HUES64 (cell line): ENCODE measurements around the gene PPP1R3A.

ENCODE experiments used
- H3K27ac ChIP-seq: 2 replicates; pipeline ENCODE4 v1.7.0; 2013; ENCODE audit warnings: low read depth, low read length, inconsistent platforms
- H3K27me3 ChIP-seq: 2 replicates; pipeline ENCODE4 v1.6.1; 2013; ENCODE audit warnings: mild to moderate bottlenecking, low read length; ENCODE audit not compliant: insufficient read depth
- H3K36me3 ChIP-seq: 2 replicates; pipeline ENCODE4 v1.6.1; 2013; ENCODE audit warnings: mild to moderate bottlenecking, low read length; ENCODE audit not compliant: insufficient read depth
- H3K4me1 ChIP-seq: 2 replicates; pipeline ENCODE4 v1.6.1; 2013; ENCODE audit warnings: mild to moderate bottlenecking, low read length, moderate library complexity; ENCODE audit not compliant: insufficient read depth
- H3K4me3 ChIP-seq: 2 replicates; pipeline ENCODE4 v1.5.1; 2013; ENCODE audit warnings: mild to moderate bottlenecking, low read length, moderate library complexity
- H3K9ac ChIP-seq: 2 replicates; pipeline ENCODE4 v1.6.1; 2013; ENCODE audit warnings: mild to moderate bottlenecking, low read depth, low read length
- H3K9me3 ChIP-seq: 2 replicates; pipeline ENCODE4 v1.6.1; 2013; ENCODE audit warnings: low read depth, low read length; ENCODE audit not compliant: insufficient read depth
- WGBS: fragments of 150-250, 120-280 bp; methylation state at CpG from one replicate; pipeline ENCODE4 v1.1.7; 2013; ENCODE audit warnings: missing lambda C conversion rate; 5-methylcytosine and 5-hydroxymethylcytosine counted together

Gene PPP1R3A

DNA sequence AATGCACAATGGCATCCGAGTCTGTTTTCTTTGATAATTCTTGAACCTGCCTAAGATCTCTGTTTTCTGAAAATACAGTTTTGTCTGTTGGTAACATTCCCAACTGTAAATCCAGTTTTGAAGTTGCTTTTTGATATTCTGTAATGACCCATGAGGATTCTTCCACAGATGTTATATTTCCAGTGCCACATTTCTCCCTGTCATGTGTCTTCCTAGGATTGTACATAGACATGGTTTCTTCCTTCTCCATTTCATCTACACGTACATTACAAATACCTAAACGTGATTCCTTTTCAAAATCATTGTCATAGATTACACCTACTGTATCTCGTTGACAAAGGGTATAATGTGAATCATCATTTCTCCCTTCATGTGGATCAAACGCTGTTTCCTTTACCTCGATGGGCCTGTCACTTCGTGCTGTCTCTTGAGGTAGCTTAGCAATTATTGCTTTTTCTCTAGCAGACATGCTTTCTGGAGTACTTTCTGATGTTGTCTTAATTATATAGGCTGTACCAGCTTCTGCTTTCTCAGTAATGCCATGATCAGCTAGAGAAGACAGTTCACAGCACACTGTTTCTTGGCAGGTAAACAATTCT lies 40.3 kb downstream of the PPP1R3A start:
- Histone ChIP-seq H3K9me3 (no peaks in the 10 kb centered on the region), H3K4me1 (no peaks in the 10 kb centered on the region), H3K9ac (no peak overlapping the region), H3K4me3 (no peak overlapping the region), H3K36me3 (no peaks in the 10 kb centered on the region), H3K27me3 (no peaks in the 10 kb centered on the region), H3K27ac (no peak overlapping the region)
- WGBS: 90% methylated on average over 7 of the region's 7 CpGs

DNA sequence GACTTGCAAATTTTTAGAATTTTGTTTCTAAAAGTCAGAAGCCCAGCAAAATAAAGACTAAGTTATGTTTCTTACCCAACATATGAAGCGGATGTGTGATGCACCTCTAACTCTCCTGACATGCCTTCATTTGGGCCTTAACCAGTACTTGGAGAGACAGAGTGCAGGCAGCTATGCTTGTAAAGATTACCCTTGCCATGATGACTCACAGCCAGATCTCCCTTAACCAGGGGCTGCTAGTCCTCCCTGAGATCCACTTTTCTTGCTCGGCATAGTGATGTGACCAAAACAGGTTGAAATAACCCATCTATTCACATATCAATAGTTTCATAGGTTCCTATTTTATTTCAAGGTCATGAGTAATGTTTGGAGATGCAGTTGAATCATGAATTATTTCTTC lies 43.6 kb downstream of the PPP1R3A start:
- Histone ChIP-seq H3K4me3 (no peak overlapping the region), H3K36me3 (no peaks in the 10 kb centered on the region)
- WGBS: 89% methylated on average over 2 of the region's 2 CpGs

DNA sequence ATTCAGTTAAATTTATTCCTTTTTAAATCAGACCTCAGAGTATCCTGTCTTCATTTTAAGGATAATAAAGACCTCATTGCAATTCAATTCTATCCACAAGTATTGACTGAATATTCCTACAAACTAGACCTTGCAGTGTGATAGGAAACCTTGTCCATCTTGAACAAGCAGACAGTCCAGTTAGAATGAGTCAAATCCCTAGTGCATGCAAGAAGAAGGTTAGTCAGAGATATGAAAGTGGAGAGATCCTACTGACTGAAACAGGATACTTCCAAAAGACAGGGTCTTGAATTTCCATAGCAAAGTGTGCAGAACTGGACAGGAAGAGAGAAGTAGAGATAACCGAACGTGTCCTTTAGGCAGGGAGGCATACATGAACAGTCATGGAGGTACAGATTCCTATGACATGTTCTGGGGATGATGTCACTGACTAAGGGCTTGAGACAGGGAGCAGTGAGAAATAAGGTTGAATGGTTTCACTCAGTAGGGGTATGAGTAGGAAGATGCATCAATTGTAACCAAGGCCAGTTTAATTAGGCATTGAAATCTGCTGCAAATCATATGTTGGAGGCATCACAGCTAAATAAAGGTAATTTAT lies 45.2 kb downstream of the PPP1R3A start:
- WGBS: 84% methylated on average over 2 of the region's 2 CpGs
- H3K9ac ChIP-seq: no peak overlapping the region

More for the DNA sequence above, 43.6 kb downstream of the PPP1R3A start:
- no peaks in the 10 kb centered on the region for H3K27me3 ChIP-seq
- H3K4me1 ChIP-seq: no peaks in the 10 kb centered on the region
- no peaks in the 10 kb centered on the region for H3K9me3 ChIP-seq
- no peak overlapping the region for H3K27ac ChIP-seq
- H3K9ac ChIP-seq: no peak overlapping the region

DNA sequence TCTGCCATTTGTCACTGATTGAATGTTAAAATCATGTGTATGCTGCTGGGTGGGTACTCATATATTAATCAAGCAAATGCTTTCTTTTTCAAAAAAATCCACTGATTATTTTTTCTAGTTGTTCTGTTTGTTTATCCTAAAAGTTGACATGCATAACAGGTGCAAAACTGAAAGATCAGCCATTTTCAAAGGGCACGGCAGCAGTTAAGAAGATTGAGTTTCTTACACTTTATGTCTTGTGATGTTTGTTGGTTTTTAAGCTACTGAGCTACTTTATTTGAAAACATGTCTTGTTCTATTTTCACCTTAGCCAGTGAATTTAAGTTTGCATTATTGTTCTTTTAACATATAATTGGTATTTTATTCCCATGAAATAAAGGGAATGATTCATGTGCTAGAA lies 45.8 kb downstream of the PPP1R3A start:
- no peaks in the 10 kb centered on the region for H3K4me1 ChIP-seq
- 94% methylated on average over 1 of the region's 1 CpG for WGBS
- no peak overlapping the region for H3K4me3 ChIP-seq
- H3K27me3 ChIP-seq: no peaks in the 10 kb centered on the region
- H3K9ac ChIP-seq: no peak overlapping the region
- H3K36me3 ChIP-seq: no peaks in the 10 kb centered on the region
- H3K27ac ChIP-seq: no peak overlapping the region
- no peaks in the 10 kb centered on the region for H3K9me3 ChIP-seq

More for the DNA sequence above, 45.2 kb downstream of the PPP1R3A start:
- H3K4me3 ChIP-seq: no peak overlapping the region
- H3K4me1 ChIP-seq: no peaks in the 10 kb centered on the region
- no peaks in the 10 kb centered on the region for H3K27me3 ChIP-seq
- H3K27ac ChIP-seq: no peak overlapping the region
- H3K36me3 ChIP-seq: no peaks in the 10 kb centered on the region
- H3K9me3 ChIP-seq: no peaks in the 10 kb centered on the region

DNA sequence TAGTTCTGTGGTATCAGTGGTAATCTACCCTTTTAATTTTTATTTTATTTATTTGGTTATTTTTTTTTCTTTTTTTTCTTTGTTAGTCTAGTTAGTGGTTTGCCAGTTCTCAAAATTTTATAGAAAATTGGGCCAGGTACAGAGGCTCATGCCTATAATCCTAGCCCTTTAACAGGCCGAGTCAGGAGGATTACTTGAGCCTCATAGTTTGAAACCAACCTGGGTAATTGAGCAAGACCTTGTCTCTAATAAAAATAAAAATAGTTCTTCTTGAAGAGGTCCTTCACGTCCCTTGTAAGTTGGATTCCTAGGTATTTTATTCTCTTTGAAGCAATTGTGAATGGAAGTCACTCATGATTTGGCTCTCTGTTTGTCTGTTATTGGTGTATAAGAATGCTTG lies 51.5 kb downstream of the PPP1R3A start:
- H3K27me3 ChIP-seq: no peaks in the 10 kb centered on the region
- no peak overlapping the region for H3K27ac ChIP-seq
- 96% methylated on average over 2 of the region's 2 CpGs for WGBS
- no peaks in the 10 kb centered on the region for H3K4me1 ChIP-seq
- H3K9ac ChIP-seq: no peak overlapping the region
- H3K9me3 ChIP-seq: no peaks in the 10 kb centered on the region
- no peaks in the 10 kb centered on the region for H3K36me3 ChIP-seq
- no peak overlapping the region for H3K4me3 ChIP-seq

DNA sequence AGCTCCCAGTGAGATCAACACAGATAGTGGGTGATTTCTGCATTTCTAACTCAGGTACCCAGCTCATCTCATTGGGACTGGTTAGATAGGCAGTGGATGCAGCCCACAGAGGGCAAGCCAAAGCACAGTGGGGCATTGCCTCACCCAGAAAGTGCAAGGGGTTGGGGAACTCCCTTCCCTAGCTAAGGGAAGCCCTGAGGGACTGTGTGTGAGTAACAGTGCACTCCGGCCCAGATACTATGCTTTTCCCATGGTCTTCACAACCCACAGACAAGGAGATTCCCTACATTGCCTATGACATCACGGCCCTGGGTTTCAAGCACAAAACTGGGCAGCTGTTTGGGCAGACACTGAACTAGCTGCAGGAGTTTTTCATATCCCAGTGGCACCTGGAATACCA lies 62.8 kb downstream of the PPP1R3A start:
- Histone ChIP-seq H3K9ac (no peak overlapping the region), H3K27ac (no peak overlapping the region), H3K4me3 (no peak overlapping the region), H3K4me1 (no peaks in the 10 kb centered on the region), H3K36me3 (no peaks in the 10 kb centered on the region), H3K9me3 (no peaks in the 10 kb centered on the region), H3K27me3 (no peaks in the 10 kb centered on the region)
- WGBS: 94% methylated on average over 2 of the region's 2 CpGs

DNA sequence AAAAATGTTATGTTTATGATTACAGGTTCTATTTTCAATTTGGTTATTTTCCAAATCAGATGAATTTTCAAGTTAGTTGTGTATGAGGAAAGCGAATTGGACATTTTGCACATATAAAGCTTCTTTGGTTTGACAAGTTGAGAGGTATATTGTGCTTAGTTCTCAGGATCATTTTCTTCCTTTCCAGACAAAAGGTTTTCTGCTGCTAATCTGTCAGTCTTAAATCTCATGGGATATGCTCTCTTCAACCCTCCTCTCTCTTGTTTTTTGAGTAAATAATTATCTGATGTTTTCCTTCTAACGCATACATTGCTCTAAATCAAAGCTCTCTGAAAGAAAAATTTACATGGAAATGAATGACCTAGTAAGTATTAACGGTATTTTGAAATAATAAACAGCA lies 77.9 kb downstream of the PPP1R3A start:
- H3K36me3 ChIP-seq: no peaks in the 10 kb centered on the region
- H3K4me1 ChIP-seq: no peaks in the 10 kb centered on the region
- H3K4me3 ChIP-seq: no peak overlapping the region
- no peaks in the 10 kb centered on the region for H3K27me3 ChIP-seq
- H3K9me3 ChIP-seq: no peaks in the 10 kb centered on the region
- 93% methylated on average over 1 of the region's 3 CpGs for WGBS
- H3K27ac ChIP-seq: no peak overlapping the region
- H3K9ac ChIP-seq: no peak overlapping the region

DNA sequence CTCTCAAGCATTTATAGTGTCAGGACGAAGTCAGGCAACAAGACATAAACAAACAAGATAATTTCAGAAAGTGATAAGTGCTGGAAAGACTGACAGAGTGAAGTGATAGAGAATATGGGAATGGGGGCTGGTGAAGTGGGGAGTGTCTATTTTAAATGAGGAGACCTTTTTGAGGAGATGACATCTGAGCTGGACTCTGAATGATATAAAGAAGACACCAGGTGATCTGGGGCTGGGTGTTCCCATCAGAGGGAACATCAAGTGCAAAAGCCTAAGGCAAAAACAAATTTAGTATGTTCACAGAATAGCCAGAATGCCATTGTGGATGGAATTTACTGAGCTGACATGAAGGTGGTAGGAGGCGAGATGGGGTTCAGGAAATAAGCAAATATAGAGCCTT lies 83.4 kb downstream of the PPP1R3A start:
- H3K9me3 ChIP-seq: no peaks in the 10 kb centered on the region
- WGBS: 95% methylated on average over 2 of the region's 2 CpGs
- no peak overlapping the region for H3K4me3 ChIP-seq
- H3K27ac ChIP-seq: no peak overlapping the region
- H3K9ac ChIP-seq: no peak overlapping the region
- H3K36me3 ChIP-seq: no peaks in the 10 kb centered on the region
- H3K4me1 ChIP-seq: no peaks in the 10 kb centered on the region
- H3K27me3 ChIP-seq: no peaks in the 10 kb centered on the region

DNA sequence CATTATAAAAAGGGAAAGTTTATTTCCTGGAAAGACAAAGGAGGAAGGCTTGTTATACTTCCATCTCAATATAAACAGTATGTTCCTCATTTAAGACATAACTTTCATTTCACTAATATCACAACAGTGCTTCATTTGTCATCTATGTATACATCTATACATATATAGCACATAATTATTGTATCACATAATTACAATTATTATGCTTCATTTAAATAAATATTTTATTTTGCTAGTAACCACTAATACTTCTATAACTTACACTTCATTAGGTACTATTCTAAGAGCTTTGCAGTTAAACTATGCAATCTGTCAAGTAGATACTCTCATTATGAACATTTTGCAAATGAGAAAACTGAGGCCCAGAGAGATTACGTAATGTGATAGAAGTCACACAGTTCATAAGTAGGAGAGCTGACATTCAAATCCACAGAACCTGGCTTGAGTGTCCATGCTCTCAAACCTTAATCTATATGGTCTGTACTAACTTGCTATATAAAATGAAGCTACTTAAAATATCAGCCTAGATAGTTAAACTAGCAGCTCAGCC lies 86.5 kb downstream of the PPP1R3A start:
- no peak overlapping the region for H3K4me3 ChIP-seq
- WGBS: 89% methylated on average over 1 of the region's 1 CpG
- no peaks in the 10 kb centered on the region for H3K4me1 ChIP-seq

DNA sequence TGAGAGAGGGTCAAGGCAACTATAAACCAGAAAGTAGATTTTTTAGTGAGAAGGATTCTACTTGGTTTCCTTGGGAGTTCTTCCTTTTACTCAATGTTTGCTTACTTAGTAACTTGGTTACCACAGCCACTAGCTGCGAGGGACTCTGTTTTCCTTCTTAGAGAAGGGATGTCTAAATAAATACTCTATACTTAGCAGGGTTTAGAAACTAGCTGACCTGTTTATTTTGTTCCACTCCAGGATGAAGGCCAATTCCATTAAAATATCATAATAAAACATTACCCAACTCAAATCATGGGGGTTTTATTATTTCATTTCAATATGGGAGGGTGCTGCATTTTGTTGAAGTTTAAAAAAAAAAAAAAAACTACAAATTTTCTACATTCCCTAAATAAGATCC lies 87.3 kb downstream of the PPP1R3A start:
- Histone ChIP-seq H3K27ac (no peak overlapping the region), H3K4me1 (peaks cover 2% of the 10 kb centered on the region; the same call in 1 of the 2 replicates), H3K9me3 (no peaks in the 10 kb centered on the region), H3K4me3 (no peak overlapping the region), H3K9ac (no peak overlapping the region), H3K36me3 (no peaks in the 10 kb centered on the region), H3K27me3 (no peaks in the 10 kb centered on the region)
- WGBS: no CpG with 5 or more reads among the region's 1 CpG

More for the DNA sequence above, 86.5 kb downstream of the PPP1R3A start:
- H3K9ac ChIP-seq: no peak overlapping the region
- no peaks in the 10 kb centered on the region for H3K27me3 ChIP-seq
- no peaks in the 10 kb centered on the region for H3K36me3 ChIP-seq
- no peak overlapping the region for H3K27ac ChIP-seq
- no peaks in the 10 kb centered on the region for H3K9me3 ChIP-seq

DNA sequence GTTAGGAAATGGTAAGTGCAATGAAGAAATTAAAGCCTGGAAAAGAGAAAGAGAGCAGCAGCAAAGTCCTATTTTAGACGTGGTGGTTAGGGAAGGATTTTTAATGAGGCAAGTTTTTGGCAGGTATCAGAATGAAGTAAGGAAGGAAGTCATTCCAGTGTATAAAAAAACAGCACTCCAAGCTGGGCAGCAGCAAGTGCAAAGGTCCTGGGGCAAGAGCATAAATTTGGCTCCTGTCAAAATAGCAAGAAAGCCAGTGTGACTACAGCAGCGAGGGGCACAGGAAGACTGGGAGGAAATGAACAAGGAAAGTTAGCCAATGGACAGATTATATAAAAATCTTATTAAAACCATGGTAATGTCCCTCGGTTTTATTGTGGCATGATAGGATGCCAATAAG lies 90.2 kb downstream of the PPP1R3A start:
- H3K4me1 ChIP-seq: peaks cover 31% of the 10 kb centered on the region
- no peak overlapping the region for H3K4me3 ChIP-seq
- H3K36me3 ChIP-seq: no peaks in the 10 kb centered on the region
- no peaks in the 10 kb centered on the region for H3K9me3 ChIP-seq
- no peak overlapping the region for H3K27ac ChIP-seq
- H3K9ac ChIP-seq: no peak overlapping the region
- no peaks in the 10 kb centered on the region for H3K27me3 ChIP-seq
- 92% methylated on average over 3 of the region's 3 CpGs for WGBS
